Transverse colon (tissue), 4 donors: Measurements from ENCODE around the gene COPB2.

Experiments
- EP300 ChIP-seq: sonication (generic); formaldehyde crosslinking; IDR thresholded peaks from one replicate; pipeline ENCODE4 v1.6.1; 2017; ENCODE audit warnings: antibody characterized with exemption, low read depth
- POLR2AphosphoS5 ChIP-seq, 3 donors: sonication (generic); formaldehyde crosslinking; IDR thresholded peaks; one replicate each; pipeline ENCODE4 v1.6.1; 2016; ENCODE audit warnings: antibody characterized with exemption in 3 of 3
- TF ChIP-seq, protein P1 (sequence below), 5 experiments: fragments of 200-600 bp in 3 of 5; fragments of 450-650 bp in 2 of 5; sonication (generic) in 3 of 5; IDR thresholded peaks; 1 replicate in 2 of 5; 2 replicates in 3 of 5; pipeline ENCODE4 v1.5.1; 2016 to 2017; ENCODE audit warnings: antibody characterized with exemption in 5 of 5, inconsistent platforms in 3 of 5, mild to moderate bottlenecking in 2 of 5, moderate library complexity in 1 of 5

DNA sequence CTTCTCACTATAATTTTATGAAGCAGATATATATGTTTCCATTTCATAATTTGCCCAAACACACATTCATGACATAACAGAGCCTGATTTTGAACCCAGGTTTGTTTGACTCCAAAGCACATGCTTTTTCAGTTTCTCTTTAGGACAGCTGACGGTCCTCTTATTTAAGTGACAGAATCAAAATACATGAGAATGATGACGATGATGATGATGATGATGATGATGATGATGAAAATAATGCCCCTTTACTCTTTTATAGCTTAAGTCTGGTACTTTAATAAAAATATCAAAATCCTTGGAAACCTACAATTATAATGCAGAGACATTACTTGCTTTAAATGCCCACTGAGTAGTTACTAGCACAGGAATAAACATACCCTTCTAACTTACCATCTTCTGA lies 15.3 kb downstream of the COPB2 start:
- TF ChIP-seq, protein P1, sequence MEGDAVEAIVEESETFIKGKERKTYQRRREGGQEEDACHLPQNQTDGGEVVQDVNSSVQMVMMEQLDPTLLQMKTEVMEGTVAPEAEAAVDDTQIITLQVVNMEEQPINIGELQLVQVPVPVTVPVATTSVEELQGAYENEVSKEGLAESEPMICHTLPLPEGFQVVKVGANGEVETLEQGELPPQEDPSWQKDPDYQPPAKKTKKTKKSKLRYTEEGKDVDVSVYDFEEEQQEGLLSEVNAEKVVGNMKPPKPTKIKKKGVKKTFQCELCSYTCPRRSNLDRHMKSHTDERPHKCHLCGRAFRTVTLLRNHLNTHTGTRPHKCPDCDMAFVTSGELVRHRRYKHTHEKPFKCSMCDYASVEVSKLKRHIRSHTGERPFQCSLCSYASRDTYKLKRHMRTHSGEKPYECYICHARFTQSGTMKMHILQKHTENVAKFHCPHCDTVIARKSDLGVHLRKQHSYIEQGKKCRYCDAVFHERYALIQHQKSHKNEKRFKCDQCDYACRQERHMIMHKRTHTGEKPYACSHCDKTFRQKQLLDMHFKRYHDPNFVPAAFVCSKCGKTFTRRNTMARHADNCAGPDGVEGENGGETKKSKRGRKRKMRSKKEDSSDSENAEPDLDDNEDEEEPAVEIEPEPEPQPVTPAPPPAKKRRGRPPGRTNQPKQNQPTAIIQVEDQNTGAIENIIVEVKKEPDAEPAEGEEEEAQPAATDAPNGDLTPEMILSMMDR (IDR thresholded peaks at IDR 0.05), result no peak
- no peak for TF ChIP-seq POLR2AphosphoS5 (IDR thresholded peaks at IDR 0.05)
- no peak for TF ChIP-seq EP300
